ENCODE measurements around the gene TBC1D19.

TBC1D19 gene

DNA sequence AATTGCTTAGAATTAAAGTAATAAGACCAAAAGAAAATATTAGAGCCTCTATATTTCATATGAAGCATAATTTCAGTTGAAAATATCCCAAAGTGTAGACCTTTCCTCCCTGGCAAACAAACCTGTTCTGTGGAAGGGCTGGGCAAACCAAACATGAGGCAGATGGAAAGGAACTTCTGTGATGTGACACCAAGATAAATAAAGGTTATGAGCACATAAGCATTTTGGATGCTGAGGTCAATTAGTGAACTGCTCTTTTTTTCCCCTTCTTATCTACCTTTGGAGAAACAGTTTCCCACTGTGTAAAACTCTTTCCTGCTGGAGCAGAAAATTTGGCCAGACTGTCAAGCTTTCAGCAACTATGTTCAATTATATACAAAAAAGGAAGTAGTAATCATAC, 167.1 kb downstream of the TBC1D19 start:
- no peaks in the 10 kb centered on the region for H3K9me3 ChIP-seq (ENCODE audit: insufficient read depth, low read length)
- no peaks in the 10 kb centered on the region for H3K79me2 ChIP-seq (ENCODE audit: low read length)
- peaks cover 40% of the 10 kb centered on the region for H3K4me1 ChIP-seq (ENCODE audit: low read length)
- H4K20me1 ChIP-seq (ENCODE audit: insufficient read depth, low read length), result no peaks in the 10 kb centered on the region
- H2AFZ ChIP-seq (ENCODE audit: low read depth, low read length), result no peak overlapping the region
- H3K36me3 ChIP-seq (replicated peaks; ENCODE audit: low read depth, low read length), result peaks cover 4% of the 10 kb centered on the region
- H3K4me2 ChIP-seq (ENCODE audit: low read length), result no peak overlapping the region
- H3K27me3 ChIP-seq (ENCODE audit: low read depth, low read length), result no peaks in the 10 kb centered on the region
- H3K27ac ChIP-seq (ENCODE audit: low read length), result no peak overlapping the region
- H3K4me3 ChIP-seq (ENCODE audit: low read length), result no peak overlapping the region
- no peak for TF ChIP-seq EZH2phosphoT487 (IDR thresholded peaks at IDR 0.05; ENCODE audit: low read depth)
- TF ChIP-seq, protein P1, sequence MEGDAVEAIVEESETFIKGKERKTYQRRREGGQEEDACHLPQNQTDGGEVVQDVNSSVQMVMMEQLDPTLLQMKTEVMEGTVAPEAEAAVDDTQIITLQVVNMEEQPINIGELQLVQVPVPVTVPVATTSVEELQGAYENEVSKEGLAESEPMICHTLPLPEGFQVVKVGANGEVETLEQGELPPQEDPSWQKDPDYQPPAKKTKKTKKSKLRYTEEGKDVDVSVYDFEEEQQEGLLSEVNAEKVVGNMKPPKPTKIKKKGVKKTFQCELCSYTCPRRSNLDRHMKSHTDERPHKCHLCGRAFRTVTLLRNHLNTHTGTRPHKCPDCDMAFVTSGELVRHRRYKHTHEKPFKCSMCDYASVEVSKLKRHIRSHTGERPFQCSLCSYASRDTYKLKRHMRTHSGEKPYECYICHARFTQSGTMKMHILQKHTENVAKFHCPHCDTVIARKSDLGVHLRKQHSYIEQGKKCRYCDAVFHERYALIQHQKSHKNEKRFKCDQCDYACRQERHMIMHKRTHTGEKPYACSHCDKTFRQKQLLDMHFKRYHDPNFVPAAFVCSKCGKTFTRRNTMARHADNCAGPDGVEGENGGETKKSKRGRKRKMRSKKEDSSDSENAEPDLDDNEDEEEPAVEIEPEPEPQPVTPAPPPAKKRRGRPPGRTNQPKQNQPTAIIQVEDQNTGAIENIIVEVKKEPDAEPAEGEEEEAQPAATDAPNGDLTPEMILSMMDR (IDR thresholded peaks at IDR 0.05; ENCODE audit: low read depth, low read length), result no peak
- H3K9ac ChIP-seq (ENCODE audit: low read length), result no peak overlapping the region

DNA sequence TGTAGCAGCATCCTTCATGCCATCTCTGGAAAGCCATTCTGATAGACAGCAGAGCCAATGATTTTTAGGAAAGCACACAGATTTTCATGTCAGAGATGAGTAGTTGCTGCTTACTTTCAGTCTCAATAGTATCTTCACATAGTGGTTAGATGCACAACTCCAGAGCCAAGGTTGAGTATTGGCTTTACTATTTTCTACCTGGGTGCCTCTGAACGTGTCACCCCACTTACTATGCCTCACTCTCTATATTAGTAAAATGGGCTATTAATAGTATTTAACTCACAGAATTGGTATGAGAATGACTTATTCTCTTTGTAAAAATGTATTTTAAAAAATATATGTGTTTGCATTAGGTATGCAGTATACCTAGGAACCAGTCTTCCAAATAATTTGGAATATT, 168.0 kb downstream of the TBC1D19 start:
- no peaks in the 10 kb centered on the region for H4K20me1 ChIP-seq (ENCODE audit: insufficient read depth, low read length)
- no peak overlapping the region for H3K27ac ChIP-seq (ENCODE audit: low read length)
- no peaks in the 10 kb centered on the region for H3K27me3 ChIP-seq (ENCODE audit: low read depth, low read length)
- no peak overlapping the region for H2AFZ ChIP-seq (ENCODE audit: low read depth, low read length)
- H3K36me3 ChIP-seq (replicated peaks; ENCODE audit: low read depth, low read length), result no peaks in the 10 kb centered on the region
- H3K4me1 ChIP-seq (ENCODE audit: low read length), result peaks cover 32% of the 10 kb centered on the region
- H3K4me3 ChIP-seq (ENCODE audit: low read length), result no peak overlapping the region
- H3K79me2 ChIP-seq (ENCODE audit: low read length), result no peaks in the 10 kb centered on the region
- H3K9ac ChIP-seq (ENCODE audit: low read length), result no peak overlapping the region
- H3K9me3 ChIP-seq (ENCODE audit: insufficient read depth, low read length), result no peaks in the 10 kb centered on the region
- TF ChIP-seq, protein P1 (IDR thresholded peaks at IDR 0.05; ENCODE audit: low read depth, low read length), result no peak
- TF ChIP-seq EZH2phosphoT487 (IDR thresholded peaks at IDR 0.05; ENCODE audit: low read depth), result no peak
- no peak overlapping the region for H3K4me2 ChIP-seq (ENCODE audit: low read length)

DNA sequence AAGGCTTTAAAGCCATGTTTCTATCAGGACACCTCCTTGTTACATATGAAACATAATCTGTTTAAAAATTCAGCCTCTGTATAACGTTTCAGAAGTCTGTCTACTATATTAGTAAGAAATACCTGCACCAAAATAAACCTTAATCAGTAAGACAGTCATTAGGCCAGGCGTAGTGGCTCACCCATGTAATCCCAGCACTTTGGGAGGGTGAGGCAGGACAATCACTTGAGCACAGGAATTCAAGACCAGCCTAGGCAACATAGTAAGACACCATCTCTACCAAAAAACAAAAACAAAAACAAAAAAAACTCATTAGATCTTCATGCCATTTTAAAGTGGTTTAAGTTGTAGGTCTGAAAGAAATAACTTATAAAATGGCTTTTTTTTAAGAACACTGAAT, 169.3 kb downstream of the TBC1D19 start:
- Histone ChIP-seq H2AFZ (ENCODE audit: low read depth, low read length) (no peak overlapping the region), H3K27me3 (ENCODE audit: low read depth, low read length) (no peaks in the 10 kb centered on the region), H3K4me2 (ENCODE audit: low read length) (no peak overlapping the region), H3K27ac (ENCODE audit: low read length) (no peak overlapping the region), H4K20me1 (ENCODE audit: insufficient read depth, low read length) (no peaks in the 10 kb centered on the region), H3K9me3 (ENCODE audit: insufficient read depth, low read length) (no peaks in the 10 kb centered on the region), H3K4me3 (ENCODE audit: low read length) (no peak overlapping the region), H3K36me3 (replicated peaks; ENCODE audit: low read depth, low read length) (no peaks in the 10 kb centered on the region), H3K9ac (ENCODE audit: low read length) (no peak overlapping the region), H3K4me1 (ENCODE audit: low read length) (peaks cover 18% of the 10 kb centered on the region), H3K79me2 (ENCODE audit: low read length) (no peaks in the 10 kb centered on the region)
- no peak for TF ChIP-seq EZH2phosphoT487 (IDR thresholded peaks at IDR 0.05; ENCODE audit: low read depth)
- TF ChIP-seq, protein P1 (IDR thresholded peaks at IDR 0.05; ENCODE audit: low read depth, low read length), result no peak

- no peaks in the 10 kb centered on the region for H3K36me3 ChIP-seq (replicated peaks; ENCODE audit: low read depth, low read length)
- H4K20me1 ChIP-seq (ENCODE audit: insufficient read depth, low read length), result no peaks in the 10 kb centered on the region
- H3K4me3 ChIP-seq (ENCODE audit: low read length), result no peak overlapping the region
- no peak overlapping the region for H3K9ac ChIP-seq (ENCODE audit: low read length)
- no peaks in the 10 kb centered on the region for H3K27me3 ChIP-seq (ENCODE audit: low read depth, low read length)
- H3K4me2 ChIP-seq (ENCODE audit: low read length), result no peak overlapping the region
- H3K79me2 ChIP-seq (ENCODE audit: low read length), result no peaks in the 10 kb centered on the region
- no peak overlapping the region for H3K27ac ChIP-seq (ENCODE audit: low read length)
- no peaks in the 10 kb centered on the region for H3K9me3 ChIP-seq (ENCODE audit: insufficient read depth, low read length)
- TF ChIP-seq EZH2phosphoT487 (IDR thresholded peaks at IDR 0.05; ENCODE audit: low read depth), result no peak
- TF ChIP-seq, protein P1 (IDR thresholded peaks at IDR 0.05; ENCODE audit: low read depth, low read length), result no peak
- no peak overlapping the region for H2AFZ ChIP-seq (ENCODE audit: low read depth, low read length)
- peaks cover 14% of the 10 kb centered on the region for H3K4me1 ChIP-seq (ENCODE audit: low read length)
Measured at GRCh38 chr4:26753617-26754016, 169.7 kb downstream of the TBC1D19 start.

All from OCI-LY3 (cell line).